Body of pancreas (tissue), 4 donors: ENCODE results near the gene VSX1.

Source experiments
- CTCF ChIP-seq, 7 experiments: fragments of 450-650 bp in 4 of 7; fragments of 200-600 bp in 3 of 7; sonication (generic) in 3 of 7; IDR thresholded peaks; one replicate each; pipeline ENCODE4 v1.5.1; 2016 to 2019; ENCODE audit warnings: antibody characterized with exemption in 7 of 7
- POLR2A ChIP-seq, 3 donors: fragments of 450-650 bp; IDR thresholded peaks; one replicate each; pipeline ENCODE4 v1.6.1; 2016; ENCODE audit warnings: antibody characterized with exemption in 3 of 3, mild to moderate bottlenecking in 2 of 3

DNA sequence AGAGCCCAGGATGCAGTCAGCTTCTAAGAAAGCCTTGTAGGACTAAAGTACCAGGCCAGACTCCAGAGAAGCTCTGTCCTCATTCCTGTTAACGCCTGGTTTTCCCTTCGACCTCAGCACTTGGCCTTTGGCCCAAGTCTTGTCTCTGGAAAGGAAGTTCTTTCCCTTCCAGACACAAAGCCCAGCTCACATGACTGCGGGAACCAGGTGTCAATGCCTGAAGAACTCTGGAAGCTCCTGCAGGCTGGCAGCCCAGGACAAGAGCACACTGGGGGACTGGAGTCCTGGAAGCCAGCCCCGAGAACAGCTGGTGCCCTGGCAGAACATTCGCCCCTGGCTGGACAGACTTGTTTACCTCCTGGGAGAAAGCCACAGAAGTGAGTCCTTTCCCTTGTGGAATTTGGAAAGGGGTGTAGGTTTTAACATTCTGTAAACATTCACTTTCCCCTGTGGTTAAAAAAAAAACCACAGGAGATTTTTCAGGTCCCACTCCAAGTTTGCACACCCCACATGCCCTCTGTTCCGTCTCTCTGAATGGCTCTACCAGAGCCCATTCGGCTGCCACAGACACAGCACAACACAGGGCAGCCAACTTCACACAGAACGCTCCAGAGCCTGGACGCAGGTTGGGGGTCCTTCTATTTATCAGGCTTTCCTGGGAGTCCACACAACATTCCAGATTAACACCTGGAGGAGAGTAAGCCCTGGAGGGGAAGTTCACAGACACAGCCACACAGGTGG lies 42.1 kb downstream of the VSX1 start:
- TF ChIP-seq POLR2A (IDR thresholded peaks at IDR 0.05): peak in 1 of 3 donors; percentile 19
- peak in 2 of 7 experiments; percentile 4 for TF ChIP-seq CTCF (IDR thresholded peaks at IDR 0.05)
